SK-N-SH (cell line): ENCODE data around the gene LPP. TPM values are rescaled to one million over a fixed set of nuclear protein-coding genes. Genes with fewer than 3 reads are reported as not detected.

Experiments used
- CTCF ChIA-PET: fragments of 300-600, 350-600 bp; formaldehyde crosslinking; extraction: SDS; loops from one replicate; lab custom pipeline; 2021; lab: Yijun Ruan, JAX
- POLR2A ChIA-PET: fragments of 350-600 bp; sonication (Branson Sonifier 250); formaldehyde crosslinking; extraction: SDS; loops from one replicate; lab custom pipeline; 2020; ENCODE audit warnings: antibody characterized with exemption, inconsistent platforms; lab: Yijun Ruan, JAX
- DNase-seq: peaks from one replicate; pipeline ENCODE4 v3.0.0; 2012
- H2AFZ ChIP-seq: fragments of 200-600 bp; sonication (generic); 2 replicates; pipeline ENCODE4 v1.8.1; 2016; ENCODE audit warnings: antibody characterized with exemption, mild to moderate bottlenecking, low read depth
- H3F3A ChIP-seq: fragments of 200-600 bp; sonication (generic); replicated peaks from 2 replicates; pipeline ENCODE3; 2016; ENCODE audit warnings: antibody characterized with exemption, mild to moderate bottlenecking; ENCODE audit not compliant: insufficient read depth
- H3K27ac ChIP-seq, 2 experiments: fragments of 200-500 bp in 1 of 2; fragments of 200-600 bp in 1 of 2; sonication (Bioruptor generic) in 1 of 2; sonication (generic), shearing (Covaris generic) in 1 of 2; 2 replicates each; pipeline versions ENCODE4 v1.5.1 to v1.6.1; 2014 to 2016; ENCODE audit warnings: low read depth in 2 of 2, inconsistent platforms in 1 of 2, low read length in 1 of 2, mild to moderate bottlenecking in 1 of 2, mixed read lengths in 1 of 2
- H3K27me3 ChIP-seq: fragments of 200-600 bp; sonication (generic), shearing (Covaris generic); 2 replicates; pipeline ENCODE4 v1.6.1; 2016; ENCODE audit warnings: mixed run types; ENCODE audit not compliant: insufficient read depth
- H3K36me3 ChIP-seq, 2 experiments: fragments of 200-500 bp in 1 of 2; fragments of 200-600 bp in 1 of 2; sonication (Bioruptor generic) in 1 of 2; sonication (generic) in 1 of 2; replicated peaks in 1 of 2; 2 replicates each; pipeline versions ENCODE3 to v1.5.1; 2014 to 2016; ENCODE audit warnings: low read length in 1 of 2, mild to moderate bottlenecking in 1 of 2; ENCODE audit not compliant: insufficient read depth in 2 of 2, control insufficient read depth in 1 of 2
- H3K4me1 ChIP-seq, 2 experiments: fragments of 200-500 bp in 1 of 2; fragments of 200-600 bp in 1 of 2; sonication (Bioruptor generic) in 1 of 2; sonication (generic), shearing (Covaris generic) in 1 of 2; 2 replicates each; pipeline versions ENCODE4 v1.5.1 to v1.6.1; 2014 to 2016; ENCODE audit warnings: low read depth in 1 of 2, low read length in 1 of 2, mixed run types in 1 of 2; ENCODE audit not compliant: insufficient read depth in 2 of 2, control insufficient read depth in 1 of 2
- H3K4me2 ChIP-seq: fragments of 200-600 bp; sonication (generic), shearing (Covaris generic); 2 replicates; pipeline ENCODE4 v1.6.1; 2017; ENCODE audit warnings: mixed run types
- H3K4me3 ChIP-seq, 2 experiments: fragments of 200-500 bp in 1 of 2; fragments of 200-600 bp in 1 of 2; sonication (Bioruptor generic) in 1 of 2; sonication (generic), shearing (Covaris generic) in 1 of 2; 2 replicates each; pipeline versions ENCODE4 v1.5.1 to v1.8.1; 2014 to 2016; ENCODE audit warnings: low read depth in 2 of 2, inconsistent platforms in 1 of 2, low read length in 1 of 2, mild to moderate bottlenecking in 1 of 2, mixed read lengths in 1 of 2, moderate library complexity in 1 of 2
- H3K79me2 ChIP-seq: fragments of 200-600 bp; sonication (generic); 2 replicates; pipeline ENCODE4 v1.8.1; 2017; ENCODE audit warnings: mild to moderate bottlenecking; ENCODE audit not compliant: insufficient read depth
- H3K9ac ChIP-seq: fragments of 200-600 bp; sonication (generic); 2 replicates; pipeline ENCODE4 v1.6.1; 2017; ENCODE audit warnings: mixed run types
- H3K9me2 ChIP-seq: fragments of 200-600 bp; sonication (generic); 2 replicates; pipeline ENCODE4 v1.6.1; 2017; ENCODE audit warnings: mixed run types
- H3K9me3 ChIP-seq: fragments of 200-600 bp; sonication (generic); 2 replicates; pipeline ENCODE4 v1.6.1; 2017; ENCODE audit warnings: mixed run types, mild to moderate bottlenecking, moderate library complexity
- H4K20me1 ChIP-seq: fragments of 200-600 bp; sonication (generic); 2 replicates; pipeline ENCODE4 v1.6.1; 2017; ENCODE audit warnings: mild to moderate bottlenecking, mixed run types; ENCODE audit not compliant: insufficient read depth
- CTCF ChIP-seq: fragments of 200-600 bp; sonication (generic); IDR thresholded peaks from 2 replicates; pipeline ENCODE4 v1.6.1; 2017; ENCODE audit warnings: antibody characterized with exemption, mild to moderate bottlenecking, moderate library complexity
- EP300 ChIP-seq, 2 experiments: IDR thresholded peaks; 2 replicates each; pipeline versions ENCODE4 v1.4.0 to v1.6.1; 2012; ENCODE audit warnings: borderline replicate concordance in 1 of 2, low read depth in 1 of 2, low read length in 1 of 2
- EZH2phosphoT487 ChIP-seq: fragments of 200-600 bp; sonication (generic); IDR thresholded peaks from 2 replicates; pipeline ENCODE4 v1.6.1; 2017; ENCODE audit warnings: low read depth, mixed run types, mild to moderate bottlenecking, antibody characterized with exemption, moderate library complexity, borderline replicate concordance
- FOSL2 ChIP-seq: IDR thresholded peaks from 2 replicates; pipeline ENCODE4 v1.4.0; 2012; ENCODE audit warnings: low read depth, mild to moderate bottlenecking, moderate library complexity, borderline replicate concordance
- JUND ChIP-seq: IDR thresholded peaks from 2 replicates; pipeline ENCODE4 v1.4.0; 2012
- MAX ChIP-seq: IDR thresholded peaks from 2 replicates; pipeline ENCODE4 v1.4.0; 2012; ENCODE audit warnings: low read depth
- MXI1 ChIP-seq: IDR thresholded peaks from 2 replicates; pipeline ENCODE4 v1.6.1; 2012; ENCODE audit warnings: mild to moderate bottlenecking, low read depth, low read length, improper control_type of control experiment
- NFIC ChIP-seq: IDR thresholded peaks from 2 replicates; pipeline ENCODE4 v1.4.0; 2012; ENCODE audit warnings: borderline replicate concordance
- POLR2AphosphoS5 ChIP-seq: IDR thresholded peaks from 2 replicates; pipeline ENCODE4 v1.6.1; 2012; ENCODE audit warnings: low read depth, low read length
- RAD21 ChIP-seq: IDR thresholded peaks from 2 replicates; pipeline ENCODE4 v1.6.1; 2012; ENCODE audit warnings: mild to moderate bottlenecking, low read length
- RCOR1 ChIP-seq: fragments of 150-350 bp; IDR thresholded peaks from 2 replicates; pipeline ENCODE4 v1.6.1; 2017; ENCODE audit warnings: antibody characterized with exemption, low read length
- REST ChIP-seq: IDR thresholded peaks from 2 replicates; pipeline ENCODE4 v1.6.1; 2012; ENCODE audit warnings: mild to moderate bottlenecking, low read depth, low read length, moderate library complexity
- RFX5 ChIP-seq: IDR thresholded peaks from 2 replicates; pipeline ENCODE4 v1.6.1; 2012; ENCODE audit warnings: mild to moderate bottlenecking, improper control_type of control experiment, low read length
- TAF1 ChIP-seq: IDR thresholded peaks from 2 replicates; pipeline ENCODE4 v1.6.1; 2012; ENCODE audit warnings: low read depth, mild to moderate bottlenecking, low read length, moderate library complexity, borderline replicate concordance
- TCF12 ChIP-seq: IDR thresholded peaks from 2 replicates; pipeline ENCODE4 v1.4.0; 2012
- TEAD4 ChIP-seq: IDR thresholded peaks from 2 replicates; pipeline ENCODE4 v1.4.0; 2012; ENCODE audit warnings: mild to moderate bottlenecking, borderline replicate concordance; ENCODE audit not compliant: insufficient read depth
- YY1 ChIP-seq: IDR thresholded peaks from 2 replicates; pipeline ENCODE4 v1.4.0; 2012; ENCODE audit warnings: low read depth, mild to moderate bottlenecking
- WGBS: methylation state at CpG from one replicate; pipeline ENCODE4 v1.1.6; 2017; ENCODE audit warnings: low lambda C conversion rate; 5-methylcytosine and 5-hydroxymethylcytosine counted together
- polyA plus RNA-seq, 3 experiments: library from polyadenylated mRNA; depleted of rRNA; stranded (reverse); fragments of >200 nt; gene quantifications; 2 replicates each; pipeline ENCODE4 v1.2.3, GENCODE V29; 2012

The LPP gene
- polyA plus RNA-seq, 1 of the 3 experiments (the other 2 are of a cell fraction) = 6.6 TPM

GRCh38 chr3:188111002-188111584 is 42.9 kb upstream of the LPP start:
- WGBS = 43% methylated on average over 2 of the region's 2 CpGs
- no peaks in the 10 kb centered on the region for H3K36me3 ChIP-seq
- ChIA-PET CTCF (no interaction called here), POLR2A (no interaction called here)
- no peak for DNase-seq
- TF ChIP-seq EZH2phosphoT487 (no peak), FOSL2 (no peak), NFIC (no peak), TAF1 (no peak), RFX5 (no peak), EP300 (IDR thresholded peaks at IDR 0.05; ENCODE audit: borderline replicate concordance in 1 of 2, low read depth in 1 of 2, low read length in 1 of 2) (no peak), YY1 (no peak), MAX (no peak), POLR2AphosphoS5 (no peak), REST (no peak), MXI1 (no peak), TCF12 (no peak), RAD21 (no peak), RCOR1 (no peak), JUND (no peak), TEAD4 (no peak), CTCF (no peak)
- H3K9me2 ChIP-seq = no peaks in the 10 kb centered on the region
- no peak overlapping the region for H3K9ac ChIP-seq
- H3K27ac ChIP-seq = no peak overlapping the region
- no peaks in the 10 kb centered on the region for H3K27me3 ChIP-seq
- no peaks in the 10 kb centered on the region for H4K20me1 ChIP-seq
- H2AFZ ChIP-seq = no peak overlapping the region
- H3F3A ChIP-seq = no peaks in the 10 kb centered on the region
- H3K79me2 ChIP-seq = no peaks in the 10 kb centered on the region
- no peaks in the 10 kb centered on the region for H3K4me1 ChIP-seq
- H3K4me2 ChIP-seq = no peak overlapping the region
- no peak overlapping the region for H3K4me3 ChIP-seq
- no peaks in the 10 kb centered on the region for H3K9me3 ChIP-seq
